Left lung (tissue), 10 donors: Measurements from ENCODE around the gene THEM4. TPM values are rescaled to one million over a fixed set of nuclear protein-coding genes. Genes with fewer than 3 reads are reported as not detected.
"Not testable (repeated sequence)": the region's sequence is repeated elsewhere in the genome, so short reads cannot be mapped to it uniquely, and the experiment has no call there.

ENCODE experiments used
- ATAC-seq: fragments of 200-7000 bp; cut with Tn5 transposase; one replicate; pipeline ENCODE4 v1.9.1; 2020; ENCODE audit warnings: moderate library complexity
- DNase-seq, 4 donors: peaks; one replicate each; pipeline ENCODE4 v3.0.0-alpha.2; 2013 to 2020
- H3K27ac ChIP-seq, 2 donors: fragments of 200-600 bp; sonication (generic) in 1 of 2; one replicate each; pipeline versions ENCODE4 v1.5.0 to v1.8.0; 2020 to 2021
- H3K27me3 ChIP-seq, 2 donors: fragments of 200-600 bp; sonication (generic) in 1 of 2; one replicate each; pipeline versions ENCODE4 v1.5.0 to v1.8.0; 2020 to 2021
- H3K36me3 ChIP-seq, 2 donors: fragments of 200-600 bp; sonication (generic) in 1 of 2; one replicate each; pipeline versions ENCODE4 v1.5.0 to v1.8.0; 2020 to 2021
- H3K4me1 ChIP-seq, 2 donors: fragments of 200-600 bp; one replicate each; pipeline ENCODE4 v1.8.0; 2021
- H3K4me3 ChIP-seq, 2 donors: fragments of 200-600 bp; sonication (generic) in 1 of 2; one replicate each; pipeline versions ENCODE4 v1.5.0 to v1.8.0; 2020 to 2021; ENCODE audit warnings: mild to moderate bottlenecking in 1 of 2
- H3K9me3 ChIP-seq, 2 donors: fragments of 200-600 bp; sonication (generic) in 1 of 2; one replicate each; pipeline versions ENCODE4 v1.5.0 to v1.8.0; 2020 to 2021
- intact Hi-C, 2 donors: fragments of 100-400 bp; cut with DNase I; formaldehyde crosslinking; loops; one replicate each; pipeline versions ENCODE4 v1.11.2 to v1.14.2; 2022
- polyA plus RNA-seq, 6 donors: library from polyadenylated mRNA; unstranded; fragments of 120-200 nt; gene quantifications; one replicate each; pipeline ENCODE4 v1.2.1, GENCODE V29; 2013; ENCODE audit not compliant: insufficient read length in 6 of 6
- total RNA-seq, 2 donors: library from RNA; stranded (reverse); fragmentation: NEBNext Ultra II Directional; extraction: Animal tissue kit (Norgen Biotek cat#: 25700); gene quantifications; one replicate each; pipeline ENCODE4 v1.2.1, GENCODE V29; 2021
- TF ChIP-seq, protein P1 (sequence below), 2 donors: fragments of 200-600 bp; sonication (generic) in 1 of 2; IDR thresholded peaks; one replicate each; pipeline versions ENCODE4 v1.5.0 to v1.8.0; 2021; ENCODE audit warnings: antibody characterized with exemption in 2 of 2
- donor health status: DM: no; HTN: yes; CAD: no.
- donor health status: DM: no; HTN: no; CAD: no.

THEM4 gene
- total and polyA plus RNA-seq, 8 donors = 10.6 to 36.8 (median 30.6) TPM

DNA sequence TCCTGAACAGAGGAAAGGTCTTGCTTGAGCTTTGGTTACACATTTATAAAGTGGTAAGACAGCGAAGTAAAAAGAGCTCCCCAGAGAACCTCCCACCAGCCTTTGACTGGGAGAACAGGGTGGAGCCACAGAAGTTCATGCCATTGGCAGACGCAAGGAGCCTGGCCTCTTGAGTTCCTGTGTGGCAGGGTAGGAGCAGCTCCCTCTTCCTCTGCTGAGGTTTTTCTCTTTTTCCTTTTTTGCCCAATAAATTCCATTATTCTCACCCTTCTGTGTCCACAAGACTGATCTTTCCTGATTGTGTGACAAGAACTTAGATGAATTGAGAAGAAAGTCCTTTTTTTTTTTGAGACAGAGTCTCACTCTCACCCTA is 4.3 kb downstream of the THEM4 start:
- TF ChIP-seq, protein P1, sequence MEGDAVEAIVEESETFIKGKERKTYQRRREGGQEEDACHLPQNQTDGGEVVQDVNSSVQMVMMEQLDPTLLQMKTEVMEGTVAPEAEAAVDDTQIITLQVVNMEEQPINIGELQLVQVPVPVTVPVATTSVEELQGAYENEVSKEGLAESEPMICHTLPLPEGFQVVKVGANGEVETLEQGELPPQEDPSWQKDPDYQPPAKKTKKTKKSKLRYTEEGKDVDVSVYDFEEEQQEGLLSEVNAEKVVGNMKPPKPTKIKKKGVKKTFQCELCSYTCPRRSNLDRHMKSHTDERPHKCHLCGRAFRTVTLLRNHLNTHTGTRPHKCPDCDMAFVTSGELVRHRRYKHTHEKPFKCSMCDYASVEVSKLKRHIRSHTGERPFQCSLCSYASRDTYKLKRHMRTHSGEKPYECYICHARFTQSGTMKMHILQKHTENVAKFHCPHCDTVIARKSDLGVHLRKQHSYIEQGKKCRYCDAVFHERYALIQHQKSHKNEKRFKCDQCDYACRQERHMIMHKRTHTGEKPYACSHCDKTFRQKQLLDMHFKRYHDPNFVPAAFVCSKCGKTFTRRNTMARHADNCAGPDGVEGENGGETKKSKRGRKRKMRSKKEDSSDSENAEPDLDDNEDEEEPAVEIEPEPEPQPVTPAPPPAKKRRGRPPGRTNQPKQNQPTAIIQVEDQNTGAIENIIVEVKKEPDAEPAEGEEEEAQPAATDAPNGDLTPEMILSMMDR (IDR thresholded peaks at IDR 0.05) = no peak
- no peaks in the 10 kb centered on the region for H3K27me3 ChIP-seq
- no peak overlapping the region for H3K4me3 ChIP-seq
- ATAC-seq (peak; percentile 31), DNase-seq (no peak)
- H3K9me3 ChIP-seq = peaks cover 0 to 43% of the 10 kb centered on the region in 2 donors
- intact Hi-C loops = no loop called here
- H3K27ac ChIP-seq = no peak overlapping the region
- peaks cover 3 to 11% of the 10 kb centered on the region in 2 donors for H3K4me1 ChIP-seq
- H3K36me3 ChIP-seq = peaks cover 0 to 6% of the 10 kb centered on the region in 2 donors

DNA sequence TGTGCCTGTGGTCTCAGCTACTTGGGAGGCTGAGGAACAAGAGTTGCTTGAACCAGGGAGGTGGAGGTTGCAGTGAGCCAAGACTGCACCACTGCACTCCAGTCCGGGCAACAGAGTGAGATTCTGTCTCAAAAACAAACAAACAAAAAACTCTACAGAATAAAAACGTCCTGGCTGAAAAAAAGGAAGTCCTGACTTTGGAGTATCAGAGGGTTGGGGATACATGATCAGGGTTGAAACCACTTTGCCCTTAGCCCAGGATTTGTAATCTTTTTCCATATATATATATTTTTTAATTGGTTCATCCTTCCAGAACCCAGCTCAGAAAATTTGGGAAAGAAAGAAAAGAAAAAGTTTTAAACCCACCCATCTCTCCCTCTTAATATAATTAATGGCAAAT is 6.5 kb downstream of the THEM4 start:
- TF ChIP-seq, protein P1 (IDR thresholded peaks at IDR 0.05) = no peak
- no peak for ATAC-seq
- Histone ChIP-seq H3K27me3 (no peaks in the 10 kb centered on the region), H3K4me1 (peaks cover 0 to 3% of the 10 kb centered on the region in 2 donors), H3K9me3 (peaks cover 0 to 41% of the 10 kb centered on the region in 2 donors), H3K4me3 (no peak overlapping the region), H3K27ac (no peak overlapping the region), H3K36me3 (peaks cover 0 to 6% of the 10 kb centered on the region in 2 donors)
- no peak for DNase-seq
- intact Hi-C loops = no loop called here

DNA sequence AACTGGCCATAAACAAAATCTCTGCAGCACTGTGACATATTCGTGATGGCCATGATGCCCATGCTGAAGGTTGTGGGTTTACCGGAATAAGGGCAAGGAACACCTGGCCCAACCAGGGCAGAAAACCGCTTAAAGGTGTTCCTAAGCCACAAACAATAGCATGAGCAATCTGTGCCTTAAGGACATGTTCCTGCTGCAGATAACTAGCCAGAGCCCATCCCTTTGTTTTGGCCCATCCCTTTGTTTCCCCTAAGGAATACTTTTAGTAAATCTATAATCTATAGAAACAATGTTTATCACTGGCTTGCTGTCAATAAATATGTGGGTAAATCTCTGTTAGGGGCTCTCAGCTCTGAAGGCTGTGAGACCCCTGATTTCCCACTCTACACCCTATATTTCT is 8.5 kb downstream of the THEM4 start:
- DNase-seq, H3K36me3 ChIP-seq, H3K4me3 ChIP-seq, H3K27ac ChIP-seq, H3K4me1 ChIP-seq, intact Hi-C loops, ATAC-seq, H3K27me3 ChIP-seq: not testable (repeated sequence)
- peaks cover 0 to 22% of the 10 kb centered on the region in 2 donors for H3K9me3 ChIP-seq

DNA sequence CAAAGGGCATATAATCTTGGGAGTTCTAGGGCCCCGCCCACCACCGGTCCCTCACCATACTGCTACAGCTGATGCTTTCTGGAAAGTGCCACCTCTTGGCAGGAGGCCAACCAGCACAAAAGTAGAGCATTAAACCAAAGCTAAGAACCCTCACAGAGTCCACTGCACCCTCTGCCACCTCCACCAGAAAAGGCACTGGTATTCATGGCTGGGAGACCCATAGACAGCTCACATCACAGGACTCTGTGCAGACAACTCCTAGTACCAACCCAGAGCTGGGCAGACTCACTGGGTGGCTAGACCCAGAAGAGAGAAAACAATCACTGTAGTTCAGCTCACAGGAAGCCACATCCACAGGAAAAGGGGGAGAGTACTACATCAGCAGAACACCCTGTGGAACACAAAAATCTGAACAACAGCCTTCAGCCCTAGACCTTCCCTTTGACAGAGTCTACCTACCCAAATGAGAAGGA is 10.8 kb downstream of the THEM4 start:
- no peak for DNase-seq
- Histone ChIP-seq H3K27me3 (no peaks in the 10 kb centered on the region), H3K27ac (no peak overlapping the region), H3K4me3 (no peak overlapping the region), H3K9me3 (peaks cover 0 to 22% of the 10 kb centered on the region in 2 donors), H3K4me1 (no peaks in the 10 kb centered on the region), H3K36me3 (peaks cover 0 to 17% of the 10 kb centered on the region in 2 donors)
- intact Hi-C loops = no loop called here
- TF ChIP-seq, protein P1 (IDR thresholded peaks at IDR 0.05) = no peak
- ATAC-seq = no peak

DNA sequence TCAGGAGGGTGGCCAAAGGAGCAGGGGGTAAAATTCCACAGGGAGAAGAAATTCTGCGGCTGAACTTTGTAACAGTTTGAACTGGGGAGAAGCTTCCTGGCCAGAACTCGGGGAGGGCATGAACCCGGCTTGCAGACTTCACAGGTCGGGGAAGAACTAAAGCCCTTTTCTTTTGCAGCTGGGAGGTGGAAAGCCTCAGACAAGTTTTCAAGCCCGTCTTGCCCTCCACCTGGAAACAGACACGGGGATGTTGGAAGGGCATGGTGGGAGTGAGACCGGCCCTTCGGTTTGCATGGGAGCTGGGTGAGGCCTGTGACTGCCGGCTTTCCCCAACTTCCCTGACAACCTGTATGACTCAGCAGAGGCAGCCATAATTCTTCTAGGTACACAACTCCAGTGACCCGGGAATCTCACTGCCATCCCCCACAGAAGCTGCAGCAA is 11.3 kb downstream of the THEM4 start:
- ATAC-seq (no peak), DNase-seq (no peak)
- H3K4me3 ChIP-seq = no peak overlapping the region
- no peaks in the 10 kb centered on the region for H3K4me1 ChIP-seq
- H3K36me3 ChIP-seq = peaks cover 0 to 21% of the 10 kb centered on the region in 2 donors
- TF ChIP-seq, protein P1 (IDR thresholded peaks at IDR 0.05) = no peak
- peaks cover 0 to 22% of the 10 kb centered on the region in 2 donors for H3K9me3 ChIP-seq
- no peak overlapping the region for H3K27ac ChIP-seq
- intact Hi-C loops = no loop called here
- H3K27me3 ChIP-seq = no peaks in the 10 kb centered on the region
